Measurements from ENCODE around the gene PRRT3.
"Not testable (repeated sequence)": the region's sequence is repeated elsewhere in the genome, so short reads cannot be mapped to it uniquely, and the experiment has no call there.

The PRRT3 gene

DNA sequence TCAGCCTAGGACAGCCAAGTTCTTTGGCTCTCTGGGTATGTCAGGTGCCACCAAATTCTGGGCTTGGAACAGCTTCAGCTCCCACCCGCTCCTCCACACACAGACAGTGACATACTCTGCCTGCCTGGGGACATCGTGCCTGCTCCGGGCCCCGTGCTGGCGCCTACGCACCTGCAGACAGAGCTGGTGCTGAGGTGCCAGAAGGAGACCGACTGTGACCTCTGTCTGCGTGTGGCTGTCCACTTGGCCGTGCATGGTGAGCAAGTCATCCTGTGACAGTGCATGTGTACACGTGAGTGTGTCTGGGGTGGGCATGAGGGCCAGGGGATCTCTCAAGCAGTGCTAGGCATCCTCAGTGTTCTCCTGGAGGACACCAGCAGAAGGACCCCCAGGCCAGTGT is 34.4 kb downstream of the PRRT3 start:
- no peak for DNase-seq

DNA sequence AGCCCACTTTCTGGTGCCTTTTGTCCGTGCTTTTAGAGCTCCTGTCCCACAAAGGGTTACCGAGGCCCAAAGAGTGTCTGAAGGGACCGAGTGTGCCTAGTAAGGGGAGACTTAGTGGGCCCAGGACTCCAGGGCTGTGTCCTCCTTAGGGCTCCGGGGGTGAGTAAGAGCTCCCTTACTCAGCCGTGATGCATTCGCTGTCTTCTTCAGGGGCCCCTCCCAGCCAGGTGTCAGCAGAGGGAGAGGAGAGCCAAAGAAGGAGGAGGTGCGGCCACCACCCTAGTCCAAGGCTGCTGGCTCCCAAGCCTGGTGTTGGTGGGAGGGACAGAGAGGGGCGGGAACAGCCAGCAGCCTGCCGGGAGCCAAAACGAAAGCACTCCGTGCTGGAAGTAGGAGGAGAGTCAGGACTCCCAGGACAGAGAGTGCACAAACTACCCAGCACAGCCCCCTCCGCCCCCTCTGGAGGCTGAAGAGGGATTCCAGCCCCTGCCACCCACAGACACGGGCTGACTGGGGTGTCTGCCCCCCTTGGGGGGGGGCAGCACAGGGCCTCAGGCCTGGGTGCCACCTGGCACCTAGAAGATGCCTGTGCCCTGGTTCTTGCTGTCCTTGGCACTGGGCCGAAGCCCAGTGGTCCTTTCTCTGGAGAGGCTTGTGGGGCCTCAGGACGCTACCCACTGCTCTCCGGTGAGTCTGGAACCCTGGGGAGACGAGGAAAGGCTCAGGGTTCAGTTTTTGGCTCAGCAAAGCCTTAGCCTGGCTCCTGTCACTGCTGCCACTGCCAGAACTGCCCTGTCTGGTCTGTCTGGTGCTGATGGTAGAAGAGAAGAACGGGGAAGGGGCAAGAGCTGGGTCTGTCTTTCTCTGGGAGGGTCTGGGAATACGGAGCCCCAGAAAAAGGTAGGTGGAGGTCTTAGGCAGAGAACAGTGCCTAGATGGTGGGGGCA is 35.2 kb downstream of the PRRT3 start, which contains the start of gene IL17RC:
Gene IL17RC (plus strand): TSS at position 365 of the 947 bp plus-strand sequence. CDS start 218 bp downstream, at position 583.
- peak; percentile 37 for DNase-seq

GRCh38 chr3:9916346-9916733 is 35.9 kb downstream of the PRRT3 start:
- DNase-seq: no peak

GRCh38 chr3:9915254-9916141 is 36.7 kb downstream of the PRRT3 start:
- DNase-seq: peak; percentile 39

DNA sequence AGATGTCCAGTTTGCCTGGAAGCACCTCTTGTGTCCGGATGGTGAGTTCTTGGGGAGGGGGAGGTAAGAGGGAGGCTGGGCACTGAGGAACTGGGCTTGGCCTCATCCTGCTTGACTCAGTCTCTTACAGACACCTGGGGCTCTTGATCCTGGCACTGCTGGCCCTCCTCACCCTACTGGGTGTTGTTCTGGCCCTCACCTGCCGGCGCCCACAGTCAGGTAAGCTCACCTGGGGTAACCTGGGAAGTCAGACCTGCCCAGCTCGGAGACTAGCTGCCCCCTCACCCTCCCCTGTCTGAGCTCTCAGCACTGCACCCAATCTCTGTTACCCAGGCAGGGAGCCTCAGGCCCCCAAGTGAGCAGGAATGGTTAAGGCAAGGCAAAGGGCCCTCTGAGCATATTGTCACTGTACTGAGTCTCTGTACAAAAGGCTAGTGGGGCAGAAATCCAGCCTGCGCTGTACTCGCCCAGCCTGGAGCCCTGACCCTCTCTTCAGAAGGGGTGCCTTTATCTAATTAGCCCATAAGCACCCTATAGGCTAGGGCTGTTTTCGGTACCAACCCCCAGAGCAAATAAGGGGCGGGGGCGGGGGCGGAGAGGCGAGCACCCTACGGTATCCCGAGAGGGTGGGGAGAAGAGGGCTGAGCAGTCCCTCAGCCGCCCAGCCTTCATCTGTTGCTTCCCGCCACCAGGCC is 37.5 kb downstream of the PRRT3 start:
- DNase-seq: no peak

DNA sequence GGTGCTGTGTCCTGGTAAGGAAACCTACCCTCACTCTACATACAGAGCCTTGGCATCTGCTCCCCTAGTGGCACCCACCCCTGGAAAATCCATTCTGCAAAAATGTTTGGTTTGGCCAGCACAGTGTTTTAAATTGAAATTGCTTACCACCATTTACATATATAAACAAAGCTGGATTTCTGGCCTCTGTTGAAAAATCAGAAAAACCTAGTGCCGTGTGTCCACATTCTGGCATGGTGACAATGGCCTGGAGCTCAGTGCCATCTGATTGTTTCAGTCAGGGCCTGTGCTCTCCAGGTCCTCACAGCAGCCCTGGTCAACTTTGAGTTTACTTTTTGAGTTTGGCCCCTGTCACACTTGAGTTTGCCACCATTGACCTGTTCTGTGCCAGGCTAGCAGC is 38.2 kb downstream of the PRRT3 start:
- DNase-seq: no peak

- DNase-seq: no peak
Measured at GRCh38 chr3:9913601-9914000, 38.6 kb downstream of the PRRT3 start.

DNA sequence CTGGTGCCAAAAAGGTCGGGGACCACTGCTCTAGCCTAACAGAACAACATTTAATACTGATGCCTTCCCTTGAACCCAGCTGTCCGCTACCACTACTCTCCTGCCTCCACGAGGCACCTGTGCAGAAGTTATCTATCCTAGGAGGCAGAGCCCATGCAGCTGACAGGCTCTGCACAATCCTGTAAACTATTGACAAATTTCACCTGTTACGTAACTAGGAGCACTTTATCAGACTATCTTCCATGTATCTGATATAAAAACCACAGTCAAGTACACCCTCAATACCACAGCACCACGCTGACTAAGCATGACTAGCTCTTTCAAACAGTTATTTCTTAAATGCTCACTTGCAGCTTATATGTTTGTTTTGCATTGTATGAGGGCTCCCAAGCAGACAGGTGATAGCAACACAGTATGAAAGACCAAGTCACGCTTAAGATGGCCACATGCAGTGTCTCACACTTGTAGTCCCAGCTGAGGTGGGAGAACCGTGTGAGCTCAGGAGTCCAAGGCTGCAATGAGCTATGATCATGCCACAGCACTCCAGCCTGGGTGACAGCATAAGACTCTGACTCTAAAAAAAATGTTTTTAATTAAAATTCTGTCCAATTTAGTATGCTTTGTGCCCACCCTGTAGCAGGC is 39.8 kb downstream of the PRRT3 start:
- DNase-seq: no peak

- DNase-seq: no peak
Measured at GRCh38 chr3:9911863-9912262, 40.3 kb downstream of the PRRT3 start.

DNA sequence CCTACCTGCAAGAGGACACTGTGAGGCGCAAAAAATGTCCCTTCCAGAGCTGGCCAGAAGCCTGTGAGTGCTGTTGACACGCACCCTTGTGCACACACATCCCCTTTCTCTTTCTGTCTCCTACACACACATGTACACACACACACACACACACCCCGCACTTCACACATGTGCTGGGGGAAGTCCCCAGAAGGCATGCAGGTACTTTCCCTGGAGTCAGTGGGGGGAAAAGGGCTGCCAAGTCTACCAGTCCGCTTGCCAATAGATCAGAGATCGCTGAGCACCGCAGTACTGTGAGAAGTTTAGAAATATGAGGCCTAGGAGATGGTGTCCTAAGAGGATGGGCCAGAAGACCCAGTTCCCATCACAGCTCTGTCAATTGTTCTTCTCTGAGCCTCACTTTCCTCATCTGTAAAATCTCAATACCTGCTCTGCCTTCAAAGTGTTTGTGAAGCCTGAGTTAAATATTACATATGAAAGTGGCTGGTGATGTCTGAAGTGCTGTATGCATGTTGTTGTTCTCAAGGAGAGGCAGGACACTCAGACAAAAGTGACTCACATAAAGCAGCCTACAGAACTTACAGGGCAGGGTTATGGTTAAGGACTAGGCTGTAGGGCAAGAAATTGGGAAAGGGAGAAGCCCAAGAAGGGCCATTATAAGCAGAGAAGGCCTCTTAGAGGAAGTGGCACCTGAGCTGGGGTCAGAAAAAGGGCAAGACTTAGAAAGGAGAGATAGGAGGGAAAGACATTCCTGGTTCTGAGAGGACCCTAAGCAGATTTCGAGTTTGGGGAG is 42.8 kb downstream of the PRRT3 start:
- DNase-seq: no peak

- DNase-seq: no peak
Measured at GRCh38 chr3:9908286-9908685, 43.9 kb downstream of the PRRT3 start.

DNA sequence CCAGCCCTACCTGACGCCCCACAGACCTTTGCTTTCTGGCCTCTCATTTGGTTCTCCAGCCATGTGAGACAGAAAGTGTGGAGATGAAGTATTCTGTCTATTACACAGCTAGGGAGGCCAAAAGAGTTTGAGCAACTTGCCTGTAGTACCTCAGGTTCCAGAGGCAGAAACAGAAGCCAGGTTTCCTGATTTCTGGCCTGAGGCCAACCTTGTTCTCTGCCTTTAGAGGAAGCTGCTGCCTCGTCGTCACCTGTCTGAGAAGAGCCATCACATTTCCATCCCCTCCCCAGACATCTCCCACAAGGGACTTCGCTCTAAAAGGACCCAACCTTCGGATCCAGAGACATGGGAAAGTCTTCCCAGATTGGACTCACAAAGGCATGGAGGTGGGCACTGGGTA is 45.7 kb downstream of the PRRT3 start:
- no peak for DNase-seq

- no peak for DNase-seq
Measured at GRCh38 chr3:9903904-9904303, 48.3 kb downstream of the PRRT3 start.

- DNase-seq: no peak
Measured at GRCh38 chr3:9903238-9903624, 49.0 kb downstream of the PRRT3 start.

DNA sequence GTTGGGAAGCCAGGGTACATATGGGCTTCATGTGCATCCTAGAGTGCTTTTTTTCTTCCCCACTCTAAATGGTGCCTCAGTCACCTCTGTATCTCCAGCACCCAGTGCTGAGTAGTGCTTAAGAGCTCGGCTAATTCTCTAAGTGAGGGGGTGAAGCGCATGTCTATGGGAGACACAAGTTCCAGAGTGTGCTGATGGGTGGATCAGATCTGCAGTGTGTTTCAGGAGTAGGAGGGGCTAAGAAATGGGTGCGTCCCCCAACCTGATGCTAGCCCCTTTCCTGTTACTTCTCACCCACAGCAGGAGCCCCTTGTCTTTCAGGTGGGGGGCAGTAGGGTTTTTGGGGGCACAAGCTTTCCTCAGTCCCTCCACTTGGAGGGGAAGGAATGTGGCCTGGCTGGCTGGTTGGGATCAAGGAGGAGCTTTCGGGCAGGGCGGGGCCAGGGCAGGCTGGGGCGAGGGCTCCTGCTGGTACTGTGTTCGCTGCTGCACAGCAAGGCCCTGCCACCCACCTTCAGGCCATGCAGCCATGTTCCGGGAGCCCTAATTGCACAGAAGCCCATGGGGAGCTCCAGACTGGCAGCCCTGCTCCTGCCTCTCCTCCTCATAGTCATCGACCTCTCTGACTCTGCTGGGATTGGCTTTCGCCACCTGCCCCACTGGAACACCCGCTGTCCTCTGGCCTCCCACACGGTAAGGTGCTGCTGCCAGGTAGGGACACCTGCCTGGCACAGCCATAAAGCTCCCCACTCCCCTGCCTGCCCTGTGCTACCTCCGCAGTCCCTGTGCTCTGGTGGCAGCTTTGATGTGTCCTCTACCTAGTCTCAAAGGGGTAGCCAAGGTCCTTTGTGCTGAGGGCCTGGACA is 49.6 kb downstream of the PRRT3 start, which contains the start of gene IL17RE:
Gene IL17RE (plus strand): TSS at position 477 of the 866 bp plus-strand sequence. CDS start 85 bp downstream, at position 562.
- no peak for DNase-seq

- no peak for DNase-seq
Measured at GRCh38 chr3:9901967-9902366, 50.2 kb downstream of the PRRT3 start.

GRCh38 chr3:9900965-9901415 is 51.2 kb downstream of the PRRT3 start:
- not testable (repeated sequence) for DNase-seq

- no peak for DNase-seq
Measured at GRCh38 chr3:9899289-9899791, 52.9 kb downstream of the PRRT3 start.

DNA sequence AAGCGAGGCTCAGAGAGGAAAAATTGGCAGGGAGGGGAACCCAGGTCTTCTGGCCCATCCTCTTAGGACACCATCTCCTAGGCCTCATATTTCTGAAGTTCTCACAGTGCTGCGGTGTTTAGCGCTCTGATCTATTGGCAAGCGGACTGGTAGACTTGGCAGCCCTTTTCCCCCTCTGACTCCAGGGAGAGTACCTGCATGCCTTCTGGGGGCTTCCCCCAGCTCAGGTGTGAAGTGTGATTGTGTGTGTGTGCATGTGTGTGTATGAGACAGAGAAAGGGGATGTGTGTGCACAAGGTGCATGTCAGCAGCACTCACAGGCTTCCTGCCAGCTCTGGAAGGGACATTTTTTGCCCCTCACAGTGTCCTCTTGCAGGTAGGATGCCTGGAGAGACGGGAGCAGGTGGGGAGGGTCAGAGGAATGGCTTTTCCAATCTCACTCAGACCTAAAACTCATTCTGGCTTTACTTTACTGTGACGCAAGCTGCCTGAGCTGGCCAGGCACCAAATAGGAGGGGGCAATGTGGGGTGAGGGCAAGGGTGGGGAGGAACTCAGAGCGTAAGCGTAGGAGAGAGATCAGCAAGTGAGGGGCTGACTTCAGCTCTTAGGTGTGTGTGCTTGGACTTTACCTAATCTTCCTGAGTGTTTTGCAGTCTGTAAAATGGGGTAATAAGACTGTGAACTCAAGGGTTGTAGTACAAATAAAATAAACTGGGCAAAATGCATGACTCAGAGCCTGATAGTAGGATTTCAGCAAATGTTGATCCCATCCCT is 53.6 kb downstream of the PRRT3 start:
- DNase-seq: no peak

Data from stimulated activated CD4-positive, alpha-beta T cell treated with anti-CD3 and anti-CD28 coated beads, Interleukin-12 subunit alpha, Interleukin-12 subunit beta, amount 100 ng/mL, for 4 hours (primary cell).